ENCODE measurements around the gene ADAT1. TPM values are rescaled to one million over a fixed set of nuclear protein-coding genes. Genes with fewer than 3 reads are reported as not detected.
A peak's percentile ranks its signal among the peaks of the same experiment; 100 is the strongest.

The ADAT1 gene
- total and polyA plus RNA-seq, 10 of the 15 experiments (the other 5 are each of a cell fraction or from before 2014, with no cell fraction given): 26.2 to 77.4 (median 55.8) TPM

GRCh38 chr16:75632857-75633256, 9.8 kb upstream of the ADAT1 start:
- TF ChIP-seq RUNX3 (IDR thresholded peaks at IDR 0.05; ENCODE audit: low read length) (no peak), MTA2 (IDR thresholded peaks at IDR 0.05; ENCODE audit: low read depth) (no peak), ZSCAN29 (IDR thresholded peaks at IDR 0.05) (no peak), STAT1 (conservative IDR thresholded peaks at IDR 0.05) (no peak)
- ChIA-PET POLR2A (interaction anchor here (1.8 kb wide), 1 partner anchor 10 kb away, joined by 8 read pairs; the partner anchor contains the start of gene ADAT1), RAD21 (ENCODE audit: unreplicated experiment) (no interaction called here), CTCF (interaction anchor here (0.5 kb wide), 1 partner anchor 701 kb away, joined by 3 read pairs; no protein-coding TSS in a partner anchor), SMC1A (ENCODE audit: uncharacterized antibody, unreplicated experiment) (interaction anchor here (0.6 to 1.8 kb wide), 4 partner anchors 9 to 68 kb away, joined by 3 to 6 read pairs (median 4); partner anchors contain the start of gene ADAT1)
- FAIRE-seq (no peak), ATAC-seq (no peak), DNase-seq (ENCODE audit: low read depth, low spot score) (no peak)
- no peak overlapping the region for H3K4me2 ChIP-seq (ENCODE audit: control insufficient read depth, insufficient read depth)
- no peaks in the 10 kb centered on the region for H4K20me1 ChIP-seq (ENCODE audit: control insufficient read depth, insufficient read depth)
- in situ Hi-C loops (cut with MboI) (no loop called here), intact Hi-C loops (cut with micrococcal nuclease; ENCODE audit: unreplicated experiment) (no loop called here)
- 98% methylated on average over 8 of the region's 8 CpGs for WGBS (ENCODE audit: insufficient coverage, insufficient replicate concordance, low lambda C conversion rate, missing lambda C conversion rate)
- peaks cover 22 to 58% of the 10 kb centered on the region in 2 experiments for H3K36me3 ChIP-seq (ENCODE audit: control insufficient read depth in 2 of 2, insufficient read depth in 2 of 2, low read length in 1 of 2)
- H3K9ac ChIP-seq (ENCODE audit: control insufficient read depth, insufficient read depth, low read length): no peak overlapping the region
- H3K9me3 ChIP-seq (replicated peaks; ENCODE audit: control insufficient read depth, insufficient read depth, low read length): no peaks in the 10 kb centered on the region
- no peaks in the 10 kb centered on the region for H3K4me1 ChIP-seq (ENCODE audit: control insufficient read depth, insufficient read depth, low read length)
- H3K79me2 ChIP-seq (ENCODE audit: control insufficient read depth, insufficient read depth, low read length): no peaks in the 10 kb centered on the region
- no TSS peak for BruUV-seq (replicated peaks)
- H3K27me3 ChIP-seq (replicated peaks in 1 of 2; ENCODE audit: control insufficient read depth in 2 of 2, insufficient read depth in 2 of 2, low read length in 1 of 2): no peaks in the 10 kb centered on the region
- H3K4me3 ChIP-seq: no peak overlapping the region
- H3K27ac ChIP-seq (ENCODE audit: control insufficient read depth, insufficient read depth): no peak overlapping the region
- no peak overlapping the region for H2AFZ ChIP-seq (ENCODE audit: control insufficient read depth, low read depth, low read length)

DNA sequence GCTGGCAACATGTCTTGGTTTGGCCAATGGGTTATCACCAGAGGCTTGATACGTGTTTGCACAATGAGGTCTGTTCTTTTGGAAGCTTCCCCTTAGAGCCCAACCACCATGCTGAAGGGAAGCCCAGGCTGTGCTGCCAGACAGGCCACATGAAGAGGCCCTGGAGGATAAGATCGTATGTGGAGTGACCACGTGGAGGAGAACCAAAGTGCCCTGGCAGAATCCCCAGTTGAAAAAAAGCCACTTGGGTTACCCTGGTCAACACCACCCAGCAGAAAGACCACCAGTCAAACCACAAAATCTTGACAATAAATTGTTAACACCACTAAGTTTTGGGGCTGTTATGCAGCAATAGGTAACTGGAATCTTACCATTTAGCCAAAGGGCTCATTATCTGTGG, 7.0 kb upstream of the ADAT1 start:
- Histone ChIP-seq H3K9ac (ENCODE audit: control insufficient read depth, insufficient read depth, low read length) (no peak overlapping the region), H3K9me3 (replicated peaks; ENCODE audit: control insufficient read depth, insufficient read depth, low read length) (no peaks in the 10 kb centered on the region), H3K4me2 (ENCODE audit: control insufficient read depth, insufficient read depth) (no peak overlapping the region), H3K36me3 (ENCODE audit: control insufficient read depth in 2 of 2, insufficient read depth in 2 of 2, low read length in 1 of 2) (peaks cover 21 to 57% of the 10 kb centered on the region in 2 experiments), H3K4me1 (ENCODE audit: control insufficient read depth, insufficient read depth, low read length) (no peaks in the 10 kb centered on the region), H4K20me1 (ENCODE audit: control insufficient read depth, insufficient read depth) (no peaks in the 10 kb centered on the region), H2AFZ (ENCODE audit: control insufficient read depth, low read depth, low read length) (no peak overlapping the region), H3K27me3 (replicated peaks in 1 of 2; ENCODE audit: control insufficient read depth in 2 of 2, insufficient read depth in 2 of 2, low read length in 1 of 2) (no peaks in the 10 kb centered on the region), H3K27ac (ENCODE audit: control insufficient read depth, insufficient read depth) (no peak overlapping the region), H3K79me2 (ENCODE audit: control insufficient read depth, insufficient read depth, low read length) (no peaks in the 10 kb centered on the region), H3K4me3 (no peak overlapping the region)
- no peak for FAIRE-seq
- RAD21 ChIA-PET (ENCODE audit: unreplicated experiment): no interaction called here
- no peak for DNase-seq (ENCODE audit: low read depth, low spot score)
- TF ChIP-seq RAD51 (IDR thresholded peaks at IDR 0.05) (no peak), POLR2A (IDR thresholded peaks at IDR 0.05; ENCODE audit: low read depth, low read length) (no peak), ZBTB40 (IDR thresholded peaks at IDR 0.05; ENCODE audit: borderline replicate concordance) (no peak), BHLHE40 (IDR thresholded peaks at IDR 0.05; ENCODE audit: borderline replicate concordance in 1 of 2, low read depth in 2 of 2, low read length in 1 of 2) (no peak), MAX (IDR thresholded peaks at IDR 0.05; ENCODE audit: low read depth, low read length) (no peak), IRF5 (IDR thresholded peaks at IDR 0.05; ENCODE audit: borderline replicate concordance) (no peak), POLR2AphosphoS5 (IDR thresholded peaks at IDR 0.05; ENCODE audit: low read length) (0 out of 2 replicates have a peak, but pooled peaks have one; percentile 19), HDAC6 (IDR thresholded peaks at IDR 0.05; ENCODE audit: unreplicated experiment) (no peak), SIX5 (IDR thresholded peaks at IDR 0.05; ENCODE audit: low read depth, low read length, severe bottlenecking) (no peak)
- intact Hi-C loops (cut with micrococcal nuclease; ENCODE audit: unreplicated experiment): no loop called here
- WGBS (ENCODE audit: insufficient coverage, insufficient replicate concordance, low lambda C conversion rate, missing lambda C conversion rate): 97% methylated on average over 3 of the region's 3 CpGs
- SMC1A ChIA-PET (ENCODE audit: uncharacterized antibody, unreplicated experiment): interaction anchor here (1.1 kb wide), 1 partner anchor 9 kb away, joined by 4 read pairs; no protein-coding TSS in a partner anchor
- no peak for ATAC-seq
- CTCF ChIA-PET: no interaction called here
- BruUV-seq (replicated peaks): no TSS peak
- in situ Hi-C loops (cut with MboI): no loop called here
- POLR2A ChIA-PET: interaction anchor here (0.7 to 1.5 kb wide), 2 partner anchors 17 to 80 kb away, joined by 3 to 4 read pairs; partner anchors contain the start of genes KARS1 and TERF2IP

All from GM12878 (cell line).